Measurements from ENCODE around the gene RPS15. TPM values are rescaled to one million over a fixed set of nuclear protein-coding genes. Genes with fewer than 3 reads are reported as not detected.

RPS15 gene
- total and polyA plus RNA-seq, 2 of the 13 experiments (the other 11 are each of a cell fraction or from before 2014, with no cell fraction given) = 695 to 1,411 TPM

DNA sequence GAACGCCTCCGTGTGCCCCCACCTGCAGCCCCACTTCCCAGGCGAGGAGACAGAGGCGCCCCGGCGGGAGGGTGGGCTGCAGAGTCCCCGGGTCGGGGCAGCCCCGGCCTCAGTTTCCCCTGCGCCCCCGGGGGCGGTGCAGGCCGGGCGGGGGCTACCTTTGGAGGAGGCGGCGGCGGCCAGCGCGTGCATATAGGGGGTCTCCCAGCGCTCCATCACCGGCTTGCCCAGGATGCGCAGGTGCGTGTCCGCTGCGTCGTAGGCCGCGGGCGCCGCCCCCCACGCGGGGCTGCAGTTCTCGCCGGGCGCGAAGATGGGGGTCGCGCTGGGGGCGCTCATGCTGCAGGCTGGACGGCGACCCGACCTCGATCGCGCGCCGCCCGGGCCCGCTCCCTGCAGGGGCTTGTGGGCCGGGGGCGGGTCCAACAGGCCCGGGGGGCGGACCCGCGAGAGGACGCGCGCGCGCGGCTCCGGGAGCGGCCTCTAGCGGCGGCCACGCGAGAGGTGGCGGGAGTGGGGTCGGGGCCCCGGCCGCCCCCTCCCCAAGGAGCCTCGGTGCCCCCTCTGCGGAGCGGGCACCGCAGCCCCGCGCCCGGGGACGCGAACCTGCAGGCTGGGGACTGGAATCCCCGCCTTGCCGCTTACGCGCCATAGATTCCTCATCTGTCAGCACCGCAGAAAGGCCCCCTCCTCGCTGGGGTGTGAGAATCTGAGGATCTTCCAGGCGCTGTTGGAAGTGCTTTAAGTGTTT is 36.9 kb upstream of the RPS15 start, which contains the start of gene GAMT (continued):
- TF ChIP-seq ZNF777 (CRISPR knock-in tag; IDR thresholded peaks at IDR 0.05) (peak; percentile 70), ZNF263 (CRISPR knock-in tag; IDR thresholded peaks at IDR 0.05) (no peak), ZNF737 (CRISPR knock-in tag; IDR thresholded peaks at IDR 0.05; ENCODE audit: borderline replicate concordance) (no peak), JUN (CRISPR knock-in tag; IDR thresholded peaks at IDR 0.05) (no peak), ZSCAN25 (CRISPR knock-in tag; IDR thresholded peaks at IDR 0.05) (0 out of 2 replicates have a peak, but pooled peaks have one; percentile 21), BORCS8-MEF2B (CRISPR knock-in tag; IDR thresholded peaks at IDR 0.05) (0 out of 2 replicates have a peak, but pooled peaks have one; percentile 7), RNF2 (conservative IDR thresholded peaks at IDR 0.05; ENCODE audit: low read depth) (no peak), MAFG (CRISPR knock-in tag; IDR thresholded peaks at IDR 0.05) (no peak), PITX1 (CRISPR knock-in tag; IDR thresholded peaks at IDR 0.05) (no peak), CAMTA2 (CRISPR knock-in tag; IDR thresholded peaks at IDR 0.05; ENCODE audit: borderline replicate concordance) (no peak), MBD4 (IDR thresholded peaks at IDR 0.05; ENCODE audit: borderline replicate concordance, low read length) (no peak), AKAP8 (CRISPR knock-in tag; IDR thresholded peaks at IDR 0.05) (peak; percentile 78; the same call in 1 of the 2 replicates), ZSCAN30 (CRISPR knock-in tag; IDR thresholded peaks at IDR 0.05) (no peak; the same call in 1 of the 2 replicates), REPIN1 (CRISPR knock-in tag; IDR thresholded peaks at IDR 0.05; ENCODE audit: borderline replicate concordance, low read depth) (no peak), ZFAT (CRISPR knock-in tag; conservative IDR thresholded peaks at IDR 0.05) (no peak), CHCHD3 (CRISPR knock-in tag; IDR thresholded peaks at IDR 0.05) (no peak), HHEX (CRISPR knock-in tag; IDR thresholded peaks at IDR 0.05) (no peak), SMARCC2 (IDR thresholded peaks at IDR 0.05) (no peak), SAFB2 (CRISPR knock-in tag; IDR thresholded peaks at IDR 0.05; ENCODE audit: borderline replicate concordance, low read depth) (peak; percentile 85; the same call in 1 of the 2 replicates), ZFP37 (CRISPR knock-in tag; IDR thresholded peaks at IDR 0.05; ENCODE audit: borderline replicate concordance) (no peak), ZNF333 (CRISPR knock-in tag; IDR thresholded peaks at IDR 0.05; ENCODE audit: borderline replicate concordance) (peak; percentile 9; the same call in 1 of the 2 replicates)
- TF ChIP-seq, protein P1, sequence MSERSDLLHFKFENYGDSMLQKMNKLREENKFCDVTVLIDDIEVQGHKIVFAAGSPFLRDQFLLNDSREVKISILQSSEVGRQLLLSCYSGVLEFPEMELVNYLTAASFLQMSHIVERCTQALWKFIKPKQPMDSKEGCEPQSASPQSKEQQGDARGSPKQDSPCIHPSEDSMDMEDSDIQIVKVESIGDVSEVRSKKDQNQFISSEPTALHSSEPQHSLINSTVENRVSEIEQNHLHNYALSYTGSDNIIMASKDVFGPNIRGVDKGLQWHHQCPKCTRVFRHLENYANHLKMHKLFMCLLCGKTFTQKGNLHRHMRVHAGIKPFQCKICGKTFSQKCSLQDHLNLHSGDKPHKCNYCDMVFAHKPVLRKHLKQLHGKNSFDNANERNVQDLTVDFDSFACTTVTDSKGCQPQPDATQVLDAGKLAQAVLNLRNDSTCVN (CRISPR knock-in tag; IDR thresholded peaks at IDR 0.05; ENCODE audit: borderline replicate concordance) = no peak
- TF ChIP-seq, protein P2, sequence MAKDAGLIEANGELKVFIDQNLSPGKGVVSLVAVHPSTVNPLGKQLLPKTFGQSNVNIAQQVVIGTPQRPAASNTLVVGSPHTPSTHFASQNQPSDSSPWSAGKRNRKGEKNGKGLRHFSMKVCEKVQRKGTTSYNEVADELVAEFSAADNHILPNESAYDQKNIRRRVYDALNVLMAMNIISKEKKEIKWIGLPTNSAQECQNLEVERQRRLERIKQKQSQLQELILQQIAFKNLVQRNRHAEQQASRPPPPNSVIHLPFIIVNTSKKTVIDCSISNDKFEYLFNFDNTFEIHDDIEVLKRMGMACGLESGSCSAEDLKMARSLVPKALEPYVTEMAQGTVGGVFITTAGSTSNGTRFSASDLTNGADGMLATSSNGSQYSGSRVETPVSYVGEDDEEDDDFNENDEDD (CRISPR knock-in tag; IDR thresholded peaks at IDR 0.05; ENCODE audit: borderline replicate concordance) = peak; percentile 60; the same call in 1 of the 2 replicates
- TF ChIP-seq, protein P3, sequence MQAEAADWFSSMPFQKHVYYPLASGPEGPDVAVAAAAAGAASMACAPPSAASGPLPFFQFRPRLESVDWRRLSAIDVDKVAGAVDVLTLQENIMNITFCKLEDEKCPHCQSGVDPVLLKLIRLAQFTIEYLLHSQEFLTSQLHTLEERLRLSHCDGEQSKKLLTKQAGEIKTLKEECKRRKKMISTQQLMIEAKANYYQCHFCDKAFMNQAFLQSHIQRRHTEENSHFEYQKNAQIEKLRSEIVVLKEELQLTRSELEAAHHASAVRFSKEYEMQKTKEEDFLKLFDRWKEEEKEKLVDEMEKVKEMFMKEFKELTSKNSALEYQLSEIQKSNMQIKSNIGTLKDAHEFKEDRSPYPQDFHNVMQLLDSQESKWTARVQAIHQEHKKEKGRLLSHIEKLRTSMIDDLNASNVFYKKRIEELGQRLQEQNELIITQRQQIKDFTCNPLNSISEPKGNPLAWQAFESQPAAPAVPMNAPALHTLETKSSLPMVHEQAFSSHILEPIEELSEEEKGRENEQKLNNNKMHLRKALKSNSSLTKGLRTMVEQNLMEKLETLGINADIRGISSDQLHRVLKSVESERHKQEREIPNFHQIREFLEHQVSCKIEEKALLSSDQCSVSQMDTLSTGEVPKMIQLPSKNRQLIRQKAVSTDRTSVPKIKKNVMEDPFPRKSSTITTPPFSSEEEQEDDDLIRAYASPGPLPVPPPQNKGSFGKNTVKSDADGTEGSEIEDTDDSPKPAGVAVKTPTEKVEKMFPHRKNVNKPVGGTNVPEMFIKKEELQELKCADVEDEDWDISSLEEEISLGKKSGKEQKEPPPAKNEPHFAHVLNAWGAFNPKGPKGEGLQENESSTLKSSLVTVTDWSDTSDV (CRISPR knock-in tag; IDR thresholded peaks at IDR 0.05) = no peak
- TF ChIP-seq, protein P4, sequence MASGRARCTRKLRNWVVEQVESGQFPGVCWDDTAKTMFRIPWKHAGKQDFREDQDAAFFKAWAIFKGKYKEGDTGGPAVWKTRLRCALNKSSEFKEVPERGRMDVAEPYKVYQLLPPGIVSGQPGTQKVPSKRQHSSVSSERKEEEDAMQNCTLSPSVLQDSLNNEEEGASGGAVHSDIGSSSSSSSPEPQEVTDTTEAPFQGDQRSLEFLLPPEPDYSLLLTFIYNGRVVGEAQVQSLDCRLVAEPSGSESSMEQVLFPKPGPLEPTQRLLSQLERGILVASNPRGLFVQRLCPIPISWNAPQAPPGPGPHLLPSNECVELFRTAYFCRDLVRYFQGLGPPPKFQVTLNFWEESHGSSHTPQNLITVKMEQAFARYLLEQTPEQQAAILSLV (CRISPR knock-in tag; IDR thresholded peaks at IDR 0.05; ENCODE audit: borderline replicate concordance) = peak; percentile 79; the same call in 1 of the 2 replicates
